H1 (cell line): Measurements from ENCODE around the gene CCNI. TPM values are rescaled to one million over a fixed set of nuclear protein-coding genes. Genes with fewer than 3 reads are reported as not detected.

Experiments used
- CTCF ChIA-PET: fragments of 300-600 bp; sonication (Branson Sonifier 250); formaldehyde crosslinking; loops from one replicate; lab custom pipeline; 2021; ENCODE audit not compliant: partially characterized antibody; lab: Charles Lee
- POLR2A ChIA-PET: fragments of 300-600 bp; sonication (Branson Sonifier 250); formaldehyde crosslinking; loops from one replicate; lab custom pipeline; 2021; ENCODE audit warnings: inconsistent platforms; ENCODE audit not compliant: partially characterized antibody; lab: Charles Lee
- DNase-seq, 2 experiments: peaks; one replicate each; pipeline versions ENCODE4 v3.0.0 to v3.0.0-alpha.2; 2010 to 2022; ENCODE audit warnings: low spot score in 2 of 2, low read depth in 1 of 2, mixed read lengths in 1 of 2
- FAIRE-seq: peaks from 2 replicates; lab custom pipeline; 2011; peaks lifted over from hg19 to GRCh38; lab: Jason Lieb, UNC
- H2AFZ ChIP-seq: 2 replicates; pipeline ENCODE4 v1.8.1; 2012; ENCODE audit warnings: low read length, inconsistent platforms
- H2AK5ac ChIP-seq: 2 replicates; pipeline ENCODE4 v1.6.1; 2013; ENCODE audit warnings: low read depth, low read length
- H2BK120ac ChIP-seq: replicated peaks from 2 replicates; pipeline ENCODE3; 2013; ENCODE audit warnings: low read depth, low read length, inconsistent platforms
- H2BK12ac ChIP-seq: 2 replicates; pipeline ENCODE4 v1.6.1; 2013; ENCODE audit warnings: low read depth, low read length
- H2BK15ac ChIP-seq: 2 replicates; pipeline ENCODE4 v1.6.1; 2013; ENCODE audit warnings: low read length
- H2BK20ac ChIP-seq: 2 replicates; pipeline ENCODE4 v1.6.1; 2013; ENCODE audit warnings: low read length
- H2BK5ac ChIP-seq: 2 replicates; pipeline ENCODE4 v1.6.1; 2013; ENCODE audit warnings: low read depth, low read length
- H3K14ac ChIP-seq: 2 replicates; pipeline ENCODE4 v1.6.1; 2013; ENCODE audit warnings: inconsistent platforms; ENCODE audit not compliant: insufficient read length
- H3K18ac ChIP-seq: 2 replicates; pipeline ENCODE4 v1.6.1; 2013; ENCODE audit warnings: low read length; ENCODE audit errors: extremely low read depth
- H3K23ac ChIP-seq: 2 replicates; pipeline ENCODE4 v1.6.1; 2013; ENCODE audit warnings: inconsistent platforms; ENCODE audit not compliant: insufficient read length
- H3K23me2 ChIP-seq: 2 replicates; pipeline ENCODE4 v1.6.1; 2013; ENCODE audit warnings: low read depth, low read length
- H3K27ac ChIP-seq: 2 replicates; pipeline ENCODE4 v1.6.1; 2011; ENCODE audit warnings: low read depth, low read length, inconsistent platforms
- H3K27me3 ChIP-seq, 4 experiments: replicated peaks in 1 of 4; 1 replicate in 1 of 4; 2 replicates in 3 of 4; pipeline versions ENCODE4 v1.6.1 to v1.8.1; 2011 to 2013; ENCODE audit warnings: low read length in 3 of 4, mild to moderate bottlenecking in 3 of 4, inconsistent platforms in 2 of 4, mixed read lengths in 2 of 4, moderate library complexity in 1 of 4; ENCODE audit not compliant: control insufficient read depth in 3 of 4, insufficient read depth in 3 of 4; ENCODE audit errors: extremely low read depth in 1 of 4
- H3K36me3 ChIP-seq, 4 experiments: 2 replicates each; pipeline versions ENCODE4 v1.6.1 to v1.8.1; 2011 to 2013; ENCODE audit warnings: mild to moderate bottlenecking in 4 of 4, low read length in 3 of 4, moderate library complexity in 2 of 4, control low read depth in 1 of 4, inconsistent platforms in 1 of 4; ENCODE audit not compliant: insufficient read depth in 4 of 4, control insufficient read depth in 2 of 4
- H3K4ac ChIP-seq: replicated peaks from 2 replicates; pipeline ENCODE3; 2013; ENCODE audit warnings: low read length, low read depth, mixed read lengths, inconsistent platforms; ENCODE audit not compliant: insufficient read length
- H3K4me1 ChIP-seq, 4 experiments: replicated peaks in 1 of 4; 1 replicate in 1 of 4; 2 replicates in 3 of 4; pipeline versions ENCODE4 v1.6.1 to v1.8.1; 2011 to 2013; ENCODE audit warnings: low read length in 3 of 4, inconsistent platforms in 2 of 4, mixed read lengths in 1 of 4; ENCODE audit not compliant: insufficient read depth in 4 of 4, control insufficient read depth in 3 of 4
- H3K4me2 ChIP-seq, 2 experiments: 2 replicates each; pipeline versions ENCODE4 v1.6.1 to v1.8.1; 2011 to 2013; ENCODE audit warnings: low read depth in 2 of 2, low read length in 2 of 2, control low read depth in 1 of 2, inconsistent platforms in 1 of 2, mild to moderate bottlenecking in 1 of 2; ENCODE audit not compliant: insufficient read depth in 1 of 2
- H3K4me3 ChIP-seq, 4 experiments: fragments of 200-600, 300-600 bp in 1 of 4; sonication (generic), shearing (Covaris generic), sonication (Bioruptor Twin) in 1 of 4; 2 replicates each; pipeline versions ENCODE4 v1.5.1 to v1.8.1; 2011 to 2016; ENCODE audit warnings: low read length in 4 of 4, low read depth in 3 of 4, control low read depth in 2 of 4, inconsistent platforms in 2 of 4, mild to moderate bottlenecking in 2 of 4, mixed read lengths in 1 of 4, moderate library complexity in 1 of 4; ENCODE audit not compliant: insufficient read depth in 2 of 4; ENCODE audit errors: extremely low read depth in 1 of 4
- H3K56ac ChIP-seq: replicated peaks from 2 replicates; pipeline ENCODE3; 2013; ENCODE audit warnings: low read depth, mild to moderate bottlenecking, mixed read lengths, low read length, inconsistent platforms; ENCODE audit not compliant: insufficient read length
- H3K79me1 ChIP-seq: 2 replicates; pipeline ENCODE4 v1.6.1; 2013; ENCODE audit warnings: low read depth, low read length, control low read depth
- H3K79me2 ChIP-seq, 2 experiments: 2 replicates each; pipeline versions ENCODE4 v1.6.1 to v1.8.1; 2012 to 2013; ENCODE audit warnings: low read length in 2 of 2, mild to moderate bottlenecking in 2 of 2, inconsistent platforms in 1 of 2; ENCODE audit not compliant: insufficient read depth in 2 of 2, control insufficient read depth in 1 of 2
- H3K9ac ChIP-seq, 4 experiments: replicated peaks in 1 of 4; 1 replicate in 1 of 4; 2 replicates in 3 of 4; pipeline versions ENCODE4 v1.6.1 to v1.8.1; 2011 to 2013; ENCODE audit warnings: low read depth in 3 of 4, low read length in 3 of 4, control low read depth in 2 of 4, mild to moderate bottlenecking in 2 of 4, moderate library complexity in 2 of 4, inconsistent platforms in 1 of 4; ENCODE audit errors: extremely low read depth in 1 of 4
- H3K9me3 ChIP-seq, 2 experiments: 2 replicates each; pipeline versions ENCODE4 v1.6.1 to v1.8.1; 2012 to 2013; ENCODE audit warnings: mild to moderate bottlenecking in 2 of 2, moderate library complexity in 2 of 2, control low read depth in 1 of 2, inconsistent platforms in 1 of 2, low read depth in 1 of 2, low read length in 1 of 2, mixed read lengths in 1 of 2; ENCODE audit not compliant: insufficient read depth in 2 of 2
- H4K20me1 ChIP-seq, 2 experiments: replicated peaks in 1 of 2; 2 replicates each; pipeline versions ENCODE3 to v1.8.1; 2011 to 2013; ENCODE audit warnings: inconsistent platforms in 2 of 2, low read length in 2 of 2, mild to moderate bottlenecking in 1 of 2; ENCODE audit not compliant: insufficient read depth in 2 of 2, control insufficient read depth in 1 of 2
- H4K5ac ChIP-seq: 2 replicates; pipeline ENCODE4 v1.6.1; 2013; ENCODE audit warnings: low read length, low read depth, mixed read lengths, inconsistent platforms; ENCODE audit not compliant: insufficient read length
- H4K8ac ChIP-seq: 2 replicates; pipeline ENCODE4 v1.8.0; 2013; ENCODE audit warnings: mild to moderate bottlenecking, moderate library complexity, low read length, inconsistent platforms; ENCODE audit not compliant: insufficient read depth; ENCODE audit errors: extremely low read depth
- H4K91ac ChIP-seq: replicated peaks from 2 replicates; pipeline ENCODE3; 2013; ENCODE audit warnings: low read length, mixed read lengths, inconsistent platforms; ENCODE audit not compliant: insufficient read length
- ASH2L ChIP-seq: fragments of 200-600, 300-600 bp; sonication (generic); IDR thresholded peaks from one replicate; pipeline ENCODE4 v1.7.1; 2017; ENCODE audit warnings: low read length
- CEBPB ChIP-seq: IDR thresholded peaks from 2 replicates; pipeline ENCODE4 v1.6.1; 2012; ENCODE audit warnings: low read depth, low read length
- HDAC6 ChIP-seq: IDR thresholded peaks from one replicate; pipeline ENCODE4 v1.7.1; 2012; ENCODE audit warnings: low read depth, mild to moderate bottlenecking, inconsistent platforms, low read length, moderate library complexity
- JUND ChIP-seq: IDR thresholded peaks from 2 replicates; pipeline ENCODE4 v1.6.1; 2011; ENCODE audit warnings: mild to moderate bottlenecking, improper control_type of control experiment, low read length
- NRF1 ChIP-seq: IDR thresholded peaks from 2 replicates; pipeline ENCODE4 v1.6.1; 2011; ENCODE audit warnings: mild to moderate bottlenecking, low read depth, low read length, improper control_type of control experiment
- RFX5 ChIP-seq: IDR thresholded peaks from 2 replicates; pipeline ENCODE4 v1.6.1; 2011; ENCODE audit warnings: low read depth, low read length, improper control_type of control experiment, borderline replicate concordance
- SAP30 ChIP-seq: fragments of 300-600 bp; sonication (generic); IDR thresholded peaks from 2 replicates; pipeline ENCODE4 v1.7.1; 2012; ENCODE audit warnings: low read length, moderate library complexity, mild to moderate bottlenecking, inconsistent platforms; ENCODE audit not compliant: insufficient read depth, insufficient replicate concordance
- SIN3A ChIP-seq, 2 experiments: IDR thresholded peaks in 1 of 2; conservative IDR thresholded peaks in 1 of 2; 2 replicates each; pipeline ENCODE4 v1.6.1; 2011 to 2012; ENCODE audit warnings: low read length in 2 of 2, improper control_type of control experiment in 1 of 2, low read depth in 1 of 2, mild to moderate bottlenecking in 1 of 2
- SIRT6 ChIP-seq: IDR thresholded peaks from one replicate; pipeline ENCODE4 v1.7.1; 2012; ENCODE audit warnings: low read length, inconsistent platforms
- ZNF274 ChIP-seq: IDR thresholded peaks from 2 replicates; pipeline ENCODE4 v1.7.0; 2012; ENCODE audit warnings: low read length, borderline replicate concordance; ENCODE audit errors: extremely low read depth
- WGBS, 2 experiments: shearing (Covaris generic) in 1 of 2; methylation state at CpG; one replicate each; pipeline versions ENCODE4 v1.1.6 to v1.1.7; 2013 to 2015; ENCODE audit warnings: low lambda C conversion rate in 2 of 2, mixed read lengths in 2 of 2, inconsistent platforms in 1 of 2, low coverage in 1 of 2, missing lambda C conversion rate in 1 of 2; ENCODE audit not compliant: insufficient replicate concordance in 2 of 2, insufficient coverage in 1 of 2, insufficient read length in 1 of 2; ENCODE audit errors: extremely low coverage in 1 of 2, missing lambda C conversion rate in 1 of 2; 5-methylcytosine and 5-hydroxymethylcytosine counted together
- polyA plus RNA-seq, 7 experiments: library from polyadenylated mRNA; depleted of rRNA in 3 of 7; stranded (reverse) in 5 of 7; unstranded in 2 of 7; fragments of >200 nt in 5 of 7; fragments of 200-250 nt in 2 of 7; gene quantifications; 1 replicate in 5 of 7; 2 replicates in 1 of 7; 4 replicates in 1 of 7; pipeline versions ENCODE4 v1.2.1 to v1.2.3, GENCODE V29; 2011 to 2013; ENCODE audit warnings: missing spikeins in 2 of 7, mixed read lengths in 2 of 7
- total RNA-seq: library from RNA; stranded (reverse); fragmentation: NEBNext Ultra II Directional; extraction: Animal tissue kit (Norgen Biotek cat#: 25700); gene quantifications from 2 replicates; pipeline ENCODE4 v1.2.1, GENCODE V29; 2021

CCNI gene
- total and polyA plus RNA-seq, 2 of the 8 experiments (the other 6 are each of a cell fraction or from before 2014, with no cell fraction given): 97.8 to 234 TPM

GRCh38 chr4:77043507-77044136 is 32.2 kb downstream of the CCNI start:
- H3K18ac ChIP-seq: no peak overlapping the region
- CTCF ChIA-PET: interaction anchor here (0.6 to 13.6 kb wide), 21 partner anchors 8 to 601 kb away, joined by 3 to 258 read pairs (median 4); no protein-coding TSS in a partner anchor
- H3K14ac ChIP-seq: no peak overlapping the region
- no peak overlapping the region for H3K23ac ChIP-seq
- peaks cover 3 to 21% (median 9%) of the 10 kb centered on the region in 4 experiments; a peak in 6 of 8 replicates for H3K36me3 ChIP-seq
- peaks cover 0 to 3% (median 0%) of the 10 kb centered on the region in 4 experiments; a peak in 1 of 7 replicates for H3K4me1 ChIP-seq
- H4K20me1 ChIP-seq: peaks cover 1 to 2% of the 10 kb centered on the region in 2 experiments
- no peak overlapping the region for H3K4me2 ChIP-seq
- no peaks in the 10 kb centered on the region for H3K23me2 ChIP-seq
- H2AK5ac ChIP-seq: no peak overlapping the region
- H3K9ac ChIP-seq: no peak overlapping the region
- DNase-seq (no peak), FAIRE-seq (no peak)
- H4K5ac ChIP-seq: no peak overlapping the region
- H4K8ac ChIP-seq: no peak overlapping the region
- H3K4me3 ChIP-seq: no peak overlapping the region
- H3K79me1 ChIP-seq: no peaks in the 10 kb centered on the region
- H3K4ac ChIP-seq: no peak overlapping the region
- no peaks in the 10 kb centered on the region for H3K9me3 ChIP-seq
- no peak overlapping the region for H3K56ac ChIP-seq
- H2BK120ac ChIP-seq: no peak overlapping the region
- H2AFZ ChIP-seq: no peak overlapping the region
- POLR2A ChIA-PET: interaction anchor here (0.8 to 1.7 kb wide), 4 partner anchors 10 to 32 kb away, joined by 3 to 7 read pairs (median 3); partner anchors contain the start of gene CCNI
- H4K91ac ChIP-seq: no peak overlapping the region
- no peak overlapping the region for H3K27ac ChIP-seq
- 80% methylated on average over 3 of the region's 3 CpGs; no CpG with 5 or more reads in 1 of the 2 experiments for WGBS, 2 experiments
- no peak overlapping the region for H2BK20ac ChIP-seq
- no peaks in the 10 kb centered on the region for H3K27me3 ChIP-seq
- no peak overlapping the region for H2BK12ac ChIP-seq
- no peak overlapping the region for H2BK5ac ChIP-seq
- H3K79me2 ChIP-seq: no peaks in the 10 kb centered on the region
- no peak overlapping the region for H2BK15ac ChIP-seq
- no peak for TF ChIP-seq SIRT6
- TF ChIP-seq ZNF274: no peak
- no peak for TF ChIP-seq CEBPB
- TF ChIP-seq RFX5: no peak
- no peak for TF ChIP-seq SIN3A (conservative IDR thresholded peaks at IDR 0.05 in 1 of 2, IDR thresholded peaks at IDR 0.05 in 1 of 2; ENCODE audit: low read depth in 1 of 2, low read length in 2 of 2)
- TF ChIP-seq JUND: no peak
- TF ChIP-seq SAP30: no peak
- TF ChIP-seq NRF1: no peak
- TF ChIP-seq HDAC6: no peak
- no peak for TF ChIP-seq ASH2L
